IMR-90 (cell line): Measurements from ENCODE around the gene MEIS1. TPM values are rescaled to one million over a fixed set of nuclear protein-coding genes. Genes with fewer than 3 reads are reported as not detected.

Experiments used
- ATAC-seq: fragments of 200-7000 bp; cut with Tn5 transposase; 2 replicates; pipeline ENCODE4 v1.9.1; 2020; ENCODE audit warnings: low read depth, mild to moderate bottlenecking, moderate library complexity
- BruUV-seq: library from RNA; stranded (reverse); fragments of 400-500 nt; replicated peaks from 2 replicates; lab custom pipeline; 2021; lab: Mats Ljungman, UMichigan
- CTCF ChIA-PET: fragments of 300-600 bp; formaldehyde crosslinking; extraction: SDS; loops from one replicate; lab custom pipeline; 2021; ENCODE audit warnings: antibody characterized with exemption; lab: Yijun Ruan, JAX
- POLR2A ChIA-PET: fragments of 300-600 bp; sonication (Branson Sonifier 250); formaldehyde crosslinking; loops from one replicate; lab custom pipeline; 2022; ENCODE audit warnings: antibody characterized with exemption; ENCODE audit not compliant: unreplicated experiment; lab: Charles Lee
- DNase-seq: peaks from one replicate; pipeline ENCODE4 v3.0.0; 2013
- H2AFZ ChIP-seq: replicated peaks from 2 replicates; pipeline ENCODE3; 2013; ENCODE audit warnings: low read length, mild to moderate bottlenecking; ENCODE audit not compliant: poor library complexity
- H2AK5ac ChIP-seq: 2 replicates; pipeline ENCODE4 v1.6.1; 2013; ENCODE audit warnings: low read depth, low read length, inconsistent platforms
- H2AK9ac ChIP-seq: replicated peaks from 2 replicates; pipeline ENCODE3; 2013; ENCODE audit warnings: mild to moderate bottlenecking, low read depth, low read length, moderate library complexity; ENCODE audit not compliant: poor library complexity
- H2BK120ac ChIP-seq: 2 replicates; pipeline ENCODE4 v1.6.1; 2013; ENCODE audit warnings: low read depth, low read length, inconsistent platforms
- H2BK15ac ChIP-seq: 3 replicates; pipeline ENCODE4 v1.6.1; 2013; ENCODE audit warnings: low read depth, low read length, inconsistent platforms
- H2BK20ac ChIP-seq: 2 replicates; pipeline ENCODE4 v1.6.1; 2013; ENCODE audit warnings: low read depth, mild to moderate bottlenecking, inconsistent platforms, low read length, moderate library complexity
- H2BK5ac ChIP-seq: 2 replicates; pipeline ENCODE4 v1.6.1; 2013; ENCODE audit warnings: mild to moderate bottlenecking, low read depth, low read length, inconsistent platforms; ENCODE audit not compliant: poor library complexity, severe bottlenecking
- H3K14ac ChIP-seq: replicated peaks from 2 replicates; pipeline ENCODE4 v1.6.1; 2013; ENCODE audit warnings: low read depth, low read length, inconsistent platforms
- H3K18ac ChIP-seq: 2 replicates; pipeline ENCODE4 v1.6.1; 2013; ENCODE audit warnings: low read depth, low read length, control low read depth
- H3K23ac ChIP-seq: 2 replicates; pipeline ENCODE4 v1.6.1; 2013; ENCODE audit warnings: low read depth, low read length, inconsistent platforms
- H3K27ac ChIP-seq: 2 replicates; pipeline ENCODE4 v1.5.1; 2013; ENCODE audit warnings: mild to moderate bottlenecking, control low read depth, low read length; ENCODE audit not compliant: insufficient read depth
- H3K27me3 ChIP-seq: 2 replicates; pipeline ENCODE4 v1.6.1; 2013; ENCODE audit warnings: low read length; ENCODE audit not compliant: control insufficient read depth, insufficient read depth
- H3K36me3 ChIP-seq: 2 replicates; pipeline ENCODE4 v1.6.1; 2013; ENCODE audit warnings: low read length, mixed read lengths; ENCODE audit not compliant: control insufficient read depth, insufficient read depth
- H3K4ac ChIP-seq: 2 replicates; pipeline ENCODE4 v1.6.1; 2013; ENCODE audit warnings: low read depth, low read length, inconsistent platforms
- H3K4me1 ChIP-seq: 2 replicates; pipeline ENCODE4 v1.6.1; 2013; ENCODE audit warnings: low read length, mixed read lengths; ENCODE audit not compliant: control insufficient read depth, insufficient read depth
- H3K4me2 ChIP-seq: 2 replicates; pipeline ENCODE4 v1.6.1; 2013; ENCODE audit warnings: low read depth, mild to moderate bottlenecking, control low read depth, low read length, moderate library complexity
- H3K4me3 ChIP-seq: 2 replicates; pipeline ENCODE4 v1.5.1; 2013; ENCODE audit warnings: low read depth, mild to moderate bottlenecking, control low read depth, low read length, moderate library complexity; ENCODE audit not compliant: insufficient read depth
- H3K56ac ChIP-seq: 2 replicates; pipeline ENCODE4 v1.6.1; 2013; ENCODE audit warnings: low read length, inconsistent platforms; ENCODE audit not compliant: insufficient read depth; ENCODE audit errors: extremely low read depth
- H3K79me1 ChIP-seq, 2 experiments: 2 replicates each; pipeline ENCODE4 v1.6.1; 2013; ENCODE audit warnings: low read length in 2 of 2, inconsistent platforms in 1 of 2, low read depth in 1 of 2
- H3K9ac ChIP-seq: 2 replicates; pipeline ENCODE4 v1.6.1; 2013; ENCODE audit warnings: low read depth, low read length, control low read depth
- H3K9me1 ChIP-seq: 2 replicates; pipeline ENCODE4 v1.6.1; 2013; ENCODE audit warnings: low read length, inconsistent platforms; ENCODE audit not compliant: insufficient read depth
- H3K9me3 ChIP-seq: 2 replicates; pipeline ENCODE4 v1.6.1; 2013; ENCODE audit warnings: low read length; ENCODE audit not compliant: control insufficient read depth, insufficient read depth
- H4K20me1 ChIP-seq: 2 replicates; pipeline ENCODE4 v1.6.1; 2013; ENCODE audit warnings: low read length, inconsistent platforms; ENCODE audit not compliant: insufficient read depth
- H4K5ac ChIP-seq: 2 replicates; pipeline ENCODE4 v1.6.1; 2013; ENCODE audit warnings: mild to moderate bottlenecking, low read depth, low read length, control low read depth
- H4K8ac ChIP-seq, 2 experiments: 2 replicates each; pipeline ENCODE4 v1.6.1; 2013; ENCODE audit warnings: low read depth in 2 of 2, low read length in 2 of 2, control low read depth in 1 of 2, inconsistent platforms in 1 of 2
- H4K91ac ChIP-seq: 2 replicates; pipeline ENCODE4 v1.6.1; 2013; ENCODE audit warnings: low read depth, low read length, inconsistent platforms; ENCODE audit not compliant: insufficient read depth
- CEBPB ChIP-seq: IDR thresholded peaks from 2 replicates; pipeline ENCODE4 v1.6.1; 2012; ENCODE audit warnings: low read depth, low read length, improper control_type of control experiment
- MAFK ChIP-seq: IDR thresholded peaks from 2 replicates; pipeline ENCODE4 v1.6.1; 2012; ENCODE audit warnings: low read depth, low read length, improper control_type of control experiment
- MAZ ChIP-seq: IDR thresholded peaks from 2 replicates; pipeline ENCODE4 v1.6.1; 2012; ENCODE audit warnings: low read depth, mild to moderate bottlenecking, low read length, improper control_type of control experiment, moderate library complexity, borderline replicate concordance
- WGBS, 2 experiments: methylation state at CpG; one replicate each; pipeline versions ENCODE4 v1.1.5 to v1.1.7; 2013; ENCODE audit warnings: missing lambda C conversion rate in 2 of 2; ENCODE audit not compliant: insufficient read length in 1 of 2; ENCODE audit errors: extremely low coverage in 2 of 2; 5-methylcytosine and 5-hydroxymethylcytosine counted together
- dilution Hi-C: fragments of 300-500 bp; cut with HindIII; formaldehyde crosslinking; loops from one replicate; pipeline ENCODE4 v1.14.3; 2018; ENCODE audit warnings: low sequenced_read_pairs; ENCODE audit not compliant: unreplicated experiment
- in situ Hi-C: fragments of 300-500 bp; cut with MboI; formaldehyde crosslinking; loops from 3 replicates; pipeline ENCODE4 v1.14.3; 2019; ENCODE audit warnings: low sequenced_read_pairs, inconsistent platforms, mixed read lengths
- intact Hi-C: fragments of 100-400 bp; cut with micrococcal nuclease; formaldehyde crosslinking; loops from 2 replicates; pipeline ENCODE4 v1.10.0; 2022
- polyA plus RNA-seq, 3 experiments: library from polyadenylated mRNA; depleted of rRNA; stranded (reverse); fragments of >200 nt; gene quantifications; 2 replicates each; pipeline ENCODE4 v1.2.3, GENCODE V29; 2012; ENCODE audit warnings: low replicate concordance in 1 of 3
- total RNA-seq: library from RNA; depleted of rRNA; stranded (reverse); fragments of >200 nt; gene quantifications from 2 replicates; pipeline ENCODE4 v1.2.3, GENCODE V29; 2012

The MEIS1 gene
- total and polyA plus RNA-seq, 2 of the 4 experiments (the other 2 are of a cell fraction), result 54.4 to 157 TPM

- Histone ChIP-seq H3K4me1 (peaks cover 22% of the 10 kb centered on the region), H4K20me1 (peaks cover 89% of the 10 kb centered on the region), H3K23ac (no peak overlapping the region), H4K5ac (no peak overlapping the region), H3K9ac (no peak overlapping the region), H3K56ac (no peak overlapping the region), H2BK5ac (no peak overlapping the region), H3K4me2 (no peak overlapping the region), H3K14ac (no peak overlapping the region), H4K8ac (no peak overlapping the region), H2AFZ (no peak overlapping the region), H3K27ac (no peak overlapping the region), H3K4me3 (no peak overlapping the region), H4K91ac (no peak overlapping the region), H3K9me1 (peaks cover 38% of the 10 kb centered on the region), H3K18ac (no peak overlapping the region), H3K27me3 (no peaks in the 10 kb centered on the region), H3K9me3 (no peaks in the 10 kb centered on the region), H2AK5ac (no peak overlapping the region), H2BK15ac (no peak overlapping the region; the same call in 2 of the 3 replicates), H2AK9ac (no peak overlapping the region), H3K79me1 (peaks cover 21 to 68% of the 10 kb centered on the region in 2 experiments), H2BK20ac (no peak overlapping the region), H3K4ac (no peak overlapping the region), H3K36me3 (peaks cover 48% of the 10 kb centered on the region), H2BK120ac (no peak overlapping the region)
- no TSS peak for BruUV-seq
- DNase-seq (no peak), ATAC-seq (no peak)
- TF ChIP-seq MAFK (peak; percentile 35; the same call in 1 of the 2 replicates), MAZ (no peak), CEBPB (0 out of 2 replicates have a peak, but pooled peaks have one; percentile 8)
- ChIA-PET CTCF (no interaction called here), POLR2A (no interaction called here)
- intact Hi-C loops, result no loop called here
- no CpG with 5 or more reads among the region's 5 CpGs for WGBS, 2 experiments
- in situ Hi-C loops, result no loop called here
- dilution Hi-C loops, result no loop called here
Observed at GRCh38 chr2:66472225-66472843, 37.4 kb downstream of the MEIS1 start.
